PC-3 (cell line): Measurements from ENCODE around the gene ATXN7L2.
A peak's percentile ranks its signal among the peaks of the same experiment; 100 is the strongest.

Experiments used
- CTCF ChIP-seq: fragments of 300-600 bp; sonication (generic); conservative IDR thresholded peaks from 2 replicates; pipeline ENCODE4 v1.5.1; 2017; ENCODE audit warnings: antibody characterized with exemption, low read depth, mild to moderate bottlenecking, low read length
- EZH2 ChIP-seq: fragments of 300-600 bp; sonication (generic); IDR thresholded peaks from one replicate; pipeline ENCODE4 v1.6.1; 2017; ENCODE audit warnings: antibody characterized with exemption, mild to moderate bottlenecking, low read length; ENCODE audit not compliant: unreplicated experiment
- EZH2phosphoT487 ChIP-seq: fragments of 300-600 bp; sonication (generic); IDR thresholded peaks from 2 replicates; pipeline ENCODE4 v1.6.1; 2018; ENCODE audit warnings: mild to moderate bottlenecking, antibody characterized with exemption, low read length, borderline replicate concordance

- TF ChIP-seq EZH2, result no peak
- TF ChIP-seq CTCF, result peak; percentile 79
- no peak for TF ChIP-seq EZH2phosphoT487
These were observed 6.6 kb downstream of the ATXN7L2 start for GRCh38 chr1:109490029-109490933.
